HG03135 (cell line): ENCODE measurements around the gene GYG1.
A peak's percentile ranks its signal among the peaks of the same experiment; 100 is the strongest.

Source experiments
- ATAC-seq: cut with Tn5 transposase; IDR thresholded peaks from one replicate; pipeline ENCODE4 v1.9.1; 2021; ENCODE audit warnings: mild to moderate bottlenecking, moderate library complexity; ENCODE audit not compliant: unreplicated experiment

GYG1 gene

GRCh38 chr3:149016669-149017541, 25.6 kb downstream of the GYG1 start:
- no peak for ATAC-seq

GRCh38 chr3:149018247-149018646, 26.9 kb downstream of the GYG1 start:
- ATAC-seq, result no peak

GRCh38 chr3:149019580-149019979, 28.2 kb downstream of the GYG1 start:
- ATAC-seq, result no peak

- no peak for ATAC-seq
Measured at GRCh38 chr3:149020196-149020838, 29.0 kb downstream of the GYG1 start.

- no peak for ATAC-seq
Measured at GRCh38 chr3:149020839-149021252, 29.5 kb downstream of the GYG1 start.

- ATAC-seq, result no peak
Measured at GRCh38 chr3:149021830-149022229, 30.5 kb downstream of the GYG1 start.

GRCh38 chr3:149023951-149024350, 32.6 kb downstream of the GYG1 start:
- no peak for ATAC-seq

GRCh38 chr3:149026718-149027117, 35.4 kb downstream of the GYG1 start:
- no peak for ATAC-seq

- no peak for ATAC-seq
Measured at GRCh38 chr3:149031096-149031495, 39.8 kb downstream of the GYG1 start.

GRCh38 chr3:149037684-149038083, 46.3 kb downstream of the GYG1 start:
- no peak for ATAC-seq

GRCh38 chr3:149038322-149038721, 47.0 kb downstream of the GYG1 start:
- ATAC-seq, result no peak

GRCh38 chr3:149042789-149043386, 51.5 kb downstream of the GYG1 start:
- peak; percentile 78 for ATAC-seq

GRCh38 chr3:149044339-149045083, 53.2 kb downstream of the GYG1 start:
- ATAC-seq, result no peak

GRCh38 chr3:149055575-149055974, 64.2 kb downstream of the GYG1 start:
- no peak for ATAC-seq

GRCh38 chr3:149058198-149058597, 66.9 kb downstream of the GYG1 start:
- ATAC-seq, result no peak

GRCh38 chr3:149058602-149059001, 67.3 kb downstream of the GYG1 start:
- ATAC-seq, result peak; percentile 66

GRCh38 chr3:149061776-149062175, 70.4 kb downstream of the GYG1 start:
- ATAC-seq, result no peak

GRCh38 chr3:149067883-149068282, 76.5 kb downstream of the GYG1 start:
- ATAC-seq, result no peak
